ENCODE measurements around the gene ARHGAP6. TPM values are rescaled to one million over a fixed set of nuclear protein-coding genes. Genes with fewer than 3 reads are reported as not detected.
"Not testable (repeated sequence)": the region's sequence is repeated elsewhere in the genome, so short reads cannot be mapped to it uniquely, and the experiment has no call there.

Gene ARHGAP6
- polyA plus RNA-seq, 3 donors = 0.31 to 1.1 (median 0.40) TPM

GRCh38 chrX:11364835-11365234 is 300.9 kb downstream of the ARHGAP6 start:
- H2AFZ ChIP-seq (ENCODE audit: insufficient read depth, low read depth, low read length, poor library complexity, severe bottlenecking) = no peak overlapping the region
- Mint-ChIP-seq H3K9me3 (peaks cover 0 to 8% (median 3%) of the 10 kb centered on the region in 7 donors), H3K27me3 (ENCODE audit: low read depth in 3 of 3) (no peaks in the 10 kb centered on the region), H3K36me3 (no peaks in the 10 kb centered on the region), H3K4me1 (peaks cover 16% of the 10 kb centered on the region), H3K4me3 (no peak overlapping the region), H3K27ac (peak overlapping the region in 2 of 7 donors; percentile 50 to 65)
- no peaks in the 10 kb centered on the region for H3K9me3 ChIP-seq (replicated peaks in 1 of 2; ENCODE audit: control insufficient read depth in 1 of 2, insufficient read depth in 1 of 2, low read length in 2 of 2)
- no peaks in the 10 kb centered on the region for H3K27me3 ChIP-seq (ENCODE audit: control insufficient read depth in 2 of 2, insufficient read depth in 2 of 2, low read length in 2 of 2)
- H3K4me3 ChIP-seq (replicated peaks in 1 of 3; ENCODE audit: low read depth in 2 of 3, low read length in 3 of 3) = no peak overlapping the region
- DNase-seq = no peak
- WGBS (ENCODE audit: insufficient coverage) = no CpG with 5 or more reads among the region's 3 CpGs
- peaks cover 8 to 10% of the 10 kb centered on the region in 2 donors for H3K4me1 ChIP-seq (ENCODE audit: control insufficient read depth in 1 of 2, insufficient read depth in 2 of 2, low read length in 2 of 2)
- no peaks in the 10 kb centered on the region for H3K36me3 ChIP-seq (replicated peaks in 1 of 2; ENCODE audit: control insufficient read depth in 1 of 2, insufficient read depth in 2 of 2, low read length in 2 of 2)
- H3K79me2 ChIP-seq (ENCODE audit: insufficient read depth, low read length) = no peaks in the 10 kb centered on the region
- H3K9ac ChIP-seq (ENCODE audit: insufficient read depth, low read length, poor library complexity, severe bottlenecking) = no peak overlapping the region
- intact Hi-C loops (cut with micrococcal nuclease) = no loop called here
- H3K4me2 ChIP-seq (replicated peaks; ENCODE audit: extremely low read depth, low read length, poor library complexity, severe bottlenecking) = no peak overlapping the region
- no peak overlapping the region for H3K27ac ChIP-seq (ENCODE audit: low read depth in 1 of 2, low read length in 2 of 2)
- H4K20me1 ChIP-seq (ENCODE audit: insufficient read depth, low read length) = no peaks in the 10 kb centered on the region
- TF ChIP-seq CTCF (IDR thresholded peaks at IDR 0.05) = no peak

DNA sequence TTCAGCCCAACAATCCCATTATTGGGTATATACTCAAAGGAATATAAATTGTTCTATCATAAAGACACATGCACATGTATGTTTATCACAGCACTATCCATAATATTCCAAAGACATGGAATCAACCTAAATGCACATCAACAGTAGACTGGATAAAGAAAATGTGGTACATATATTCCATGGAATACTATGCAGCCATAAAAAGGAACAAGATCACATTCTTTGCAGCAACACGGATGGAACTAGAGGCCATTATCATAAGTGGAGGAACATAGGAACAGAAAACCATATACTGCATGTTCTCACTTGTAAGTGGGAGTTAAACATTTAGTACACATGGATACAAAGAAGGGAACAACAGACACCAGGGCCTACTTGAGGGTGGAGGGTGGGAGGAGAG is 301.9 kb downstream of the ARHGAP6 start:
- H3K9ac ChIP-seq (ENCODE audit: insufficient read depth, low read length, poor library complexity, severe bottlenecking); H3K36me3 Mint-ChIP-seq; H4K20me1 ChIP-seq (ENCODE audit: insufficient read depth, low read length); H3K27me3 Mint-ChIP-seq (ENCODE audit: low read depth in 3 of 3); H3K9me3 ChIP-seq (replicated peaks in 1 of 2; ENCODE audit: control insufficient read depth in 1 of 2, insufficient read depth in 1 of 2, low read length in 2 of 2); H3K27ac ChIP-seq (ENCODE audit: low read depth in 1 of 2, low read length in 2 of 2); H3K27me3 ChIP-seq (ENCODE audit: control insufficient read depth in 2 of 2, insufficient read depth in 2 of 2, low read length in 2 of 2); intact Hi-C loops (cut with micrococcal nuclease); H3K79me2 ChIP-seq (ENCODE audit: insufficient read depth, low read length); H3K4me3 Mint-ChIP-seq; H3K27ac Mint-ChIP-seq; H3K4me2 ChIP-seq (replicated peaks; ENCODE audit: extremely low read depth, low read length, poor library complexity, severe bottlenecking); H3K9me3 Mint-ChIP-seq; H3K4me3 ChIP-seq (replicated peaks in 1 of 3; ENCODE audit: low read depth in 2 of 3, low read length in 3 of 3); H2AFZ ChIP-seq (ENCODE audit: insufficient read depth, low read depth, low read length, poor library complexity, severe bottlenecking); DNase-seq; H3K36me3 ChIP-seq (replicated peaks in 1 of 2; ENCODE audit: control insufficient read depth in 1 of 2, insufficient read depth in 2 of 2, low read length in 2 of 2): not testable (repeated sequence)
- H3K4me1 Mint-ChIP-seq = peaks cover 16% of the 10 kb centered on the region
- peaks cover 8 to 10% of the 10 kb centered on the region in 2 donors for H3K4me1 ChIP-seq (ENCODE audit: control insufficient read depth in 1 of 2, insufficient read depth in 2 of 2, low read length in 2 of 2)
- WGBS (ENCODE audit: insufficient coverage) = no CpG with 5 or more reads among the region's 1 CpG
